Brain microvascular endothelial cell (primary cell): ENCODE results near the gene BUD31.

Experiments used
- DNase-seq: peaks from one replicate; pipeline ENCODE4 v3.0.0-alpha.2; 2020
- H3K27ac ChIP-seq: fragments of 250-450 bp; sonication (Bioruptor Pico); 2 replicates; pipeline ENCODE4 v1.5.1; 2020; ENCODE audit warnings: mild to moderate bottlenecking, moderate library complexity
- H3K27me3 ChIP-seq: fragments of 250-450 bp; sonication (Bioruptor Pico); replicated peaks from 2 replicates; pipeline ENCODE4 v1.5.1; 2020; ENCODE audit warnings: mild to moderate bottlenecking
- H3K36me3 ChIP-seq: fragments of 250-450 bp; sonication (Bioruptor Pico); replicated peaks from 2 replicates; pipeline ENCODE4 v1.5.1; 2020; ENCODE audit warnings: mild to moderate bottlenecking
- H3K4me3 ChIP-seq: 2 replicates; pipeline ENCODE4 v1.5.1; 2011; ENCODE audit warnings: low read depth, mild to moderate bottlenecking, control low read depth, low read length, moderate library complexity
- CTCF ChIP-seq: IDR thresholded peaks from 2 replicates; pipeline ENCODE4 v1.5.1; 2011; ENCODE audit warnings: low read depth, mild to moderate bottlenecking, moderate library complexity, low read length, control low read depth, inconsistent platforms; ENCODE audit errors: missing control alignments
- in situ Hi-C: cut with HindIII; loops from 2 replicates; pipeline ENCODE4 v1.10.0; 2017; ENCODE audit warnings: low sequenced_read_pairs, low pct_ligation_motif_present

The BUD31 gene

GRCh38 chr7:99366646-99367045 lies 42.1 kb upstream of the BUD31 start:
- Histone ChIP-seq H3K36me3 (peaks cover 41% of the 10 kb centered on the region), H3K27ac (no peak overlapping the region), H3K27me3 (no peaks in the 10 kb centered on the region), H3K4me3 (no peak overlapping the region)
- DNase-seq = no peak
- in situ Hi-C loops = no loop called here
- no peak for TF ChIP-seq CTCF

GRCh38 chr7:99368750-99369389 lies 39.9 kb upstream of the BUD31 start:
- no peak for TF ChIP-seq CTCF

GRCh38 chr7:99369767-99370391 lies 38.9 kb upstream of the BUD31 start:
- in situ Hi-C loops = no loop called here
- TF ChIP-seq CTCF = no peak
- peaks cover 19% of the 10 kb centered on the region for H3K36me3 ChIP-seq
- H3K27me3 ChIP-seq = no peaks in the 10 kb centered on the region
- H3K4me3 ChIP-seq = no peak overlapping the region
- no peak overlapping the region for H3K27ac ChIP-seq
- DNase-seq = no peak

More at GRCh38 chr7:99368750-99369389, 39.9 kb upstream of the BUD31 start:
- Histone ChIP-seq H3K27ac (no peak overlapping the region), H3K4me3 (no peak overlapping the region), H3K36me3 (peaks cover 28% of the 10 kb centered on the region), H3K27me3 (no peaks in the 10 kb centered on the region)
- no peak for DNase-seq
- in situ Hi-C loops = no loop called here

GRCh38 chr7:99371376-99371920 lies 37.3 kb upstream of the BUD31 start:
- Histone ChIP-seq H3K4me3 (no peak overlapping the region), H3K27ac (no peak overlapping the region), H3K36me3 (peaks cover 12% of the 10 kb centered on the region), H3K27me3 (no peaks in the 10 kb centered on the region)
- TF ChIP-seq CTCF = no peak
- in situ Hi-C loops = no loop called here
- DNase-seq = no peak

GRCh38 chr7:99372275-99373090 lies 36.3 kb upstream of the BUD31 start:
- Histone ChIP-seq H3K4me3 (no peak overlapping the region), H3K27ac (no peak overlapping the region), H3K27me3 (no peaks in the 10 kb centered on the region), H3K36me3 (peaks cover 3% of the 10 kb centered on the region)
- no peak for TF ChIP-seq CTCF
- DNase-seq = peak; percentile 38
- in situ Hi-C loops = no loop called here
